VCaP (cell line): ENCODE measurements around the gene YIPF3.

Experiments
- H3K27ac ChIP-seq: fragments of 450-650 bp; 2 replicates; pipeline ENCODE4 v1.5.1; 2017
- TF ChIP-seq, protein P1 (sequence below): fragments of 450-650 bp; conservative IDR thresholded peaks from 2 replicates; pipeline ENCODE4 v1.5.1; 2017; ENCODE audit warnings: mild to moderate bottlenecking, moderate library complexity

Gene YIPF3

DNA sequence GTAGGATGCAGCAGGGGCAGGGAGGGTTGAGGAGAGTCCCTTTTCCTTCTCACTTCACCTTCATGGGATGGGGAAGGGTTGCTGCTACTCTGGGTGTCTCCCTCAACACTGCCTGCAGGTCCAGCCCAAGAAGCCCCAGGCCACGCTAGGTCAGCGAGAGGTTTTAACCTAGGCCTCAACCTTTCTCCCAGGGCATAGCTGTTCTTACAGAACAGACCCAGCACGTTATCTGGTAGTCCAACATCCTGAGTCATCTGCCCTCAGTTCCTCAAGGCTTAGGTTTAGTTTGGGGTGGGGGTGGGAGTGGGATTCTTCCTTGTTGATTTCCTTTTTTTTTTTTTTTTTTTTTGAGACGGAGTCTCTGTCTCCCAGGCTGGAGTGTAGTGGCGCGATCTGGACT lies 22.4 kb downstream of the YIPF3 start:
- TF ChIP-seq, protein P1, sequence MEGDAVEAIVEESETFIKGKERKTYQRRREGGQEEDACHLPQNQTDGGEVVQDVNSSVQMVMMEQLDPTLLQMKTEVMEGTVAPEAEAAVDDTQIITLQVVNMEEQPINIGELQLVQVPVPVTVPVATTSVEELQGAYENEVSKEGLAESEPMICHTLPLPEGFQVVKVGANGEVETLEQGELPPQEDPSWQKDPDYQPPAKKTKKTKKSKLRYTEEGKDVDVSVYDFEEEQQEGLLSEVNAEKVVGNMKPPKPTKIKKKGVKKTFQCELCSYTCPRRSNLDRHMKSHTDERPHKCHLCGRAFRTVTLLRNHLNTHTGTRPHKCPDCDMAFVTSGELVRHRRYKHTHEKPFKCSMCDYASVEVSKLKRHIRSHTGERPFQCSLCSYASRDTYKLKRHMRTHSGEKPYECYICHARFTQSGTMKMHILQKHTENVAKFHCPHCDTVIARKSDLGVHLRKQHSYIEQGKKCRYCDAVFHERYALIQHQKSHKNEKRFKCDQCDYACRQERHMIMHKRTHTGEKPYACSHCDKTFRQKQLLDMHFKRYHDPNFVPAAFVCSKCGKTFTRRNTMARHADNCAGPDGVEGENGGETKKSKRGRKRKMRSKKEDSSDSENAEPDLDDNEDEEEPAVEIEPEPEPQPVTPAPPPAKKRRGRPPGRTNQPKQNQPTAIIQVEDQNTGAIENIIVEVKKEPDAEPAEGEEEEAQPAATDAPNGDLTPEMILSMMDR, result no peak

DNA sequence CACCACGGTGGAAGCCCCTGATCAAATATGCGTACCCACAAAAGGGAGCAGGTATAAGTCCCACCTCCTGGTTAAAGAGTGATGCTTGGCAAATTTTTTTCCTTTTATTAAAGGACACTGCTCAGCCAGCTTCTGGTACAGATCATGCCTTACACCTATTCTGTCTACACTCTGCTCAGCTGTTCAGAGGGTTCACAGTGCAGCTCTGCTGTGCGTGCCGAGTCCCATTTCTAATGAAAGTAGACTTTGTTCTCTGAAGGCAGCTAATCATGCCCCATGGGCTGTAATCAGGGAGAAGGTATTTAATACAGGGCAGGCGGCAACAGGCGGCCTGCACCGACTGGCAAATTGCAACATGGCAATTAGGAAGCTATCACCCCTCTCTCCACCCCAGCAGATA lies 22.9 kb downstream of the YIPF3 start:
- no peak overlapping the region for H3K27ac ChIP-seq
- TF ChIP-seq, protein P1, result no peak

More for the DNA sequence above, 22.4 kb downstream of the YIPF3 start:
- H3K27ac ChIP-seq, result no peak overlapping the region

DNA sequence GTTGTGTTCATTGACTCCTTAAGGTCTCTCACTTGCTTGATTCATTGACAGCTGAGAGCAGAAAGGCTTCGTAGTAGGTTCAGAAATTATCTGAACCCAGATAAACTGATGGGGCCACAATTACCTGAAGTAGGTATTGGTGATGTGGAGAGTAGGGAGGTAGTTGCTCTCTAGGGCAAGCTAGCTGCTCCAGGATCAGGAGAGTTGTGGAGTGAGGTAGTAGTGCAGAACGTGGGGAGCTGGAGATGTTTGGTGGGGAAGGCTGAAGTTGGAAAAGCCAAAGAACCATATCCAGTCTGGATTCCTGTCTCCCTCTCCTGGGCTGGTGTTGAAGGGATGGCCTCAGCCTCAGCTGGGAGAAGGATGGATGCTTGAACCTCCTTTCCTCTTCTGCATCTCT lies 23.5 kb downstream of the YIPF3 start:
- TF ChIP-seq, protein P1, result no peak
- no peak overlapping the region for H3K27ac ChIP-seq

DNA sequence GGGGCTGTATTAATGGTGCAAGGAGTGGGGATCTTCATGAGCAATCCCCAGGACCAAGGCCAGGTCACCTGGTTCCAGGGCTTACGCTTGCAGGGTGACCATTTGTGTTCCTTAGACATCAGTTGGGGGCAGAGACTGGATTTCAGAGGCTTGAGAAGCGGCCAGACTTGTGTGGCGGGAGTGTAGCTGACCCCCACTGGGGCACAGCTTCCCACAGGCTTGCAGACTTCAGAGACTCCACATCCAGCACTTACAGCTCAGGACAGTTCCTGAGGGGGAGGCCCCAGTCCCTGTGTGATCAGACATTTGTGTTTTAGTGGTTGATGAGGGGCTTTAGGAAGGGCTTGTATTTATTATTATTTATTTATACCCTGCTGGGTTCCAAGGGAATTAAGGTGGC lies 24.1 kb downstream of the YIPF3 start:
- no peak overlapping the region for H3K27ac ChIP-seq
- TF ChIP-seq, protein P1, result no peak

DNA sequence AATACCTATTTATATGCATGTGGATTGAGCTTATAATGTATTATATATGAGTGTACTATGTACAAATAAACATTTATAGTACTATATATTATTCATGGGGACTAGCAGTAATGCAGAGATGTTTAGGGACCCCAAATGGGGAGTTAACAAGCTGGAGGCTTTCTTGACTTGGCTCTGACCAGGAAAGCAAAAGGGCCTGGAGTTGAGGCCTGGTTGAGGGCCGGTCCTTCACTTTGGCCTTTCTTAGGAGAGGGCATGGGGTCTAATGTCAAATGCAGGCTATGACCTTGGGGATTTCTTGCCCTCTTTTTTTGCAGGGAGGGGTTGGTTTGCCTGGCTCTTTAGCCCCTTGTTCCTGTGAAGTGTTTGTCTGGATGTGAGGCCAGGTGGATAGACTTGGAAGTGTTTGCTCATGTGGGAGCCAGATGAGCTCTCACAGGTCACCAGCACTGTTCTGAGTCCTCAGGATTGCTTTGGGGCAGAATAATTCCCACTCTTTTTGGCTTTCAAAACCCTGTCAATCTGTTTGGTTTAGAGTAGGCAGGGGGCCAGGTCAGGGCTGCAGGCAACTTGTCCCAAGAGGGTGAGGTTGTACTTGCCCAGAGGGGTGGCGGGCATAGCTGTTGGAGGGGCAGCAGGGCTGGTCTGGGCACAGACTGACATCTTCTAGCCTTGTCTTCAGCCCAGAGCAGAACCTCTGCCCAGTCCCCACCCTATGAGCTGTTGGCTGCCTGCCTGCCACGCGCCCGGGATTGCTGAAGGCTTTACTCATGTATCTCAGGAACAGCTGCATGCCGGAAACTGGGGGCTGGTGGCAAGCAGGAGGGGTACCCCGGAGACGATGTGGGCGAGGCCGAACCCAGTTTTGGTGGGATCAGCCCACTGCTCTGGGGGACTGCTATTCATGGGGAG lies 24.7 kb downstream of the YIPF3 start:
- H3K27ac ChIP-seq, result no peak overlapping the region
- TF ChIP-seq, protein P1, result no peak

DNA sequence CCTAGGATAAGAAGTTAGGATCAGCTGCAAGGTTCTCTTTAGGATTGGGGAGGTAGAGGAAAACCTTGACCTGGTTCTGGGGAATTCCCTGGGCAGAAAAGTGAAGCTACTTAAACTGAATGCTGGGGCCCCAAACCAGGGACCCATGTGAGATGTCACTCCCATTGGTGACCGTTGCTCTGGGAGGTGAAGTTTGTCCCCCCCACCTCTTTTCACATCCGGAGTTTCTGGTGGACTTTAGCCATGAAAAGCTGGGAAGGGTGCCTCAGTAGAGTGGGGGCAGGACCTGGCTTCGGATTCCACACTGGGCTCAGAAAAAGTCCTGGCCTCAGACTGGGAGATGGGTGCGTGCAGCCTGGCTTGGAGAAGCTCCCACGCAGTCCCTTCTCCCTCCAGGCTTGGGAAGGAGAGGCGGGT lies 26.2 kb downstream of the YIPF3 start:
- TF ChIP-seq, protein P1, result no peak
- H3K27ac ChIP-seq, result no peak overlapping the region

DNA sequence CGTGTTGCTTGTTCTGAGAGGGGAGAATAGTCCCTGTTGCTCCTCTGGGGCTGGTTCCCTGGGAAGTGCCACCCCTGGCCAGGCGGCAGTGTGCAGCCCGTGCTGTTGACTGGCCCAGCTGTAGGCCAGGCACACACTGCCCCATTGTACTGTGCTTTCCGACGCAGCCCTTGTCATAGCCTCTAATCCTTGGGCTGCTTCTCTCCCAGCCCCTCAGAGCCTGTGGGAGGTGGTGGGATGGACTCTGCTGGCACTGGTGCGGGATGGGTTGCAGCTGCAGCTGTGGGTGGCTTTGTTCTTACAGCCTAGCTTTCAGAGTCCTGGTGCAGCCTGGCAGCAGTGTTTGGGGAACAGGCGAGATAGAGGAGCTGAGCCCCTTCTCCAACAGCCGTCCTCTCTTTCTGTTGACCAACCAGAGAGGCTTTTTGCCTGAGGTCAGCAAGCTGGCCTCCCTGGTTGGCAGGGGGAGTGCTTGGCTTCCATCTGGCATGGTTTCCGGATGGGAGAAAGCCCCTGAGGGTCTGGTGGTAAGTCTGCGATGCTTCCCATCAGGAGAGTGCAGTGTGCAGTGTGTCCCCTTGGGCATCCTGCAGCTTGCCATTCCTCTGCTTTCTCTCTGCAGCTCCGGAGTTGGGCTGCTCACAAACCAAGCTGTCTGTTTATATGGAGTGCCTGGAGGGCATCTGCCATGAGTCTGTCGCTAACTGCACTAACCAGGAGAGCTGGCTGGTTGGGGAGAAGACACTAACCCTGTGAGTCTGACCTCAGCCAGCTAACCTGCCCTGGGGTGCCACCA lies 27.3 kb downstream of the YIPF3 start:
- no peak overlapping the region for H3K27ac ChIP-seq
- TF ChIP-seq, protein P1, result no peak
